Measurements from ENCODE around the gene AGK.

DNA sequence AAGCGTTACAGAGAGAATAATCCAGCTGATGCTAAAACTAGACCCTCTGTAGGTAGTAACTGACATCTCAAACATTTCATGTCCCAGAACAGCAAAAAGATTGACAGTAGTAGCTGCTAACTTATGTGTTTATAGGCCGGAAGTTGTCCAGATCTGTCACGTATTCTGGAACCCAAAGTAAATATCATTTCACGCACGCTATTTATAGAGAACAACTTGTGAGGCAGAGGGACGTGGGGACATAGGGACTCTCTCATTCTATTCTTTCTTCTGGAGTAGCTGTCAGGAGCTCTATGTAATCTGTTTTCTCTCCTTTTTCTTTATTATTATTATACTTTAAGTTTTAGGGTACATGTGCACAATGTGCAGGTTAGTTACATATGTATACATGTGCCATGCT is 22.3 kb downstream of the AGK start:
- TF ChIP-seq, protein P1, sequence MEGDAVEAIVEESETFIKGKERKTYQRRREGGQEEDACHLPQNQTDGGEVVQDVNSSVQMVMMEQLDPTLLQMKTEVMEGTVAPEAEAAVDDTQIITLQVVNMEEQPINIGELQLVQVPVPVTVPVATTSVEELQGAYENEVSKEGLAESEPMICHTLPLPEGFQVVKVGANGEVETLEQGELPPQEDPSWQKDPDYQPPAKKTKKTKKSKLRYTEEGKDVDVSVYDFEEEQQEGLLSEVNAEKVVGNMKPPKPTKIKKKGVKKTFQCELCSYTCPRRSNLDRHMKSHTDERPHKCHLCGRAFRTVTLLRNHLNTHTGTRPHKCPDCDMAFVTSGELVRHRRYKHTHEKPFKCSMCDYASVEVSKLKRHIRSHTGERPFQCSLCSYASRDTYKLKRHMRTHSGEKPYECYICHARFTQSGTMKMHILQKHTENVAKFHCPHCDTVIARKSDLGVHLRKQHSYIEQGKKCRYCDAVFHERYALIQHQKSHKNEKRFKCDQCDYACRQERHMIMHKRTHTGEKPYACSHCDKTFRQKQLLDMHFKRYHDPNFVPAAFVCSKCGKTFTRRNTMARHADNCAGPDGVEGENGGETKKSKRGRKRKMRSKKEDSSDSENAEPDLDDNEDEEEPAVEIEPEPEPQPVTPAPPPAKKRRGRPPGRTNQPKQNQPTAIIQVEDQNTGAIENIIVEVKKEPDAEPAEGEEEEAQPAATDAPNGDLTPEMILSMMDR (IDR thresholded peaks at IDR 0.05; ENCODE audit: low read depth, low read length): no peak
- no peak for TF ChIP-seq EZH2phosphoT487 (IDR thresholded peaks at IDR 0.05; ENCODE audit: low read depth)

Data from OCI-LY3 (cell line).